Measurements from ENCODE around the gene GRAMD4.
"Not testable (repeated sequence)": the region's sequence is repeated elsewhere in the genome, so short reads cannot be mapped to it uniquely, and the experiment has no call there.

GRAMD4 gene

GRCh38 chr22:46621243-46621930, 1.2 kb downstream of the GRAMD4 start:
- DNase-seq, result not testable (repeated sequence)

DNA sequence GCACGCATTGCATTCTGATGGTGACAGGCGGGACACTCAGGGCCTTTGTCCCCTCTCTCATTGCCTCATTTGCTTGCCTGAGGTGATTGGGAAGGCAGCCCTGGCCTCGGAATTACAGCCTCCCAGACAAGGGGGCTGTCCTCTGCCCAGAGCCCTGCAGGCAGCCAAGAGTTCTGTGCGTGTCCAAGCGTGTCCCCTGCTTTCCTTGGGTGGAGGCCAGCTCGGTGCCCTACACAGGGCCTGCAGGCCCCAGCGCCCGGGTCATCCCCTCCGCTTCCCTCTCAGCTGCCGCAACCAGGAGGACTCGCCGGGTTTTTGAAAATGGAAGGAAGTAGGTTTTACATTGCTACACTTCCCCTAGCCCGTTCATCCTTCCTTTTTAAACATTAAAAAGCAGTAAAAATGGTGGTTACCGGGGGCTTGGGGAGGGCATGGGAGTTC, 1.9 kb downstream of the GRAMD4 start:
- no peak for DNase-seq

DNA sequence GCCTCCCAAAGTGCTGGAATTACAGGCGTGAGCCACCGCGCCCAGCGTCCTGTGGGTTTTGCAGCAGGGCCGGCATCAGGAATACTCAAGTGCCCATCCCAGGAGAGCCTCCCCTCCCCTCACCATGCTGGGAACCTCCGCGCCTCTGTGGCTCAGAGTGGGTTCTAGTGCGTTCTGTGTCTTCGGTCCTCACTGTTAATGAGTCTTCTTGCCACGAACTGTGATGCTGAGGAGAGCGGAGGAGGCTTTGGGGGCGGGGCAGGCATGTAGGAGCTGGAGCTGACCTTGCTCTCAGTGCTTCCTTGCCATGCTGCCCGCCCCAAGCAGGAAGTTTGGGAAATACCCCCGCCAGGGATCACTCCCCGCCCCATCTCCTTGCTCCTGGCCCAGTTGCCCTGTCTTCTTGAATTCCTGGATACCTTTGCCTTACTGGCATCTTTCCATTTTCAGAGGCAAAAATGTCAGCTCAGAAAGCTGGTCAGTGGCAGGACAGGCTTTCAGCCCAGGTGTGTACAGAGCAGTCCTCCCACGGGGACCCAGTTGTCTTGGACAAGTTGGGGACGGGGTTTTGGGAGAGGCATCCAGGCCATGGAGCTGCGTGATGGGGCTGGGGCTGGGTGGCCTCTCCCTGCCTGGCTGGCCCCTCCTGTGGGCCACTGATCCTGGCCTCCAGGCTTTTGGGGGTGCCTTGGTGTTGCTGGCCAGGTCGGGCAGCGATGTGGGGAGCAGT, 5.1 kb downstream of the GRAMD4 start:
- DNase-seq, result no peak

DNA sequence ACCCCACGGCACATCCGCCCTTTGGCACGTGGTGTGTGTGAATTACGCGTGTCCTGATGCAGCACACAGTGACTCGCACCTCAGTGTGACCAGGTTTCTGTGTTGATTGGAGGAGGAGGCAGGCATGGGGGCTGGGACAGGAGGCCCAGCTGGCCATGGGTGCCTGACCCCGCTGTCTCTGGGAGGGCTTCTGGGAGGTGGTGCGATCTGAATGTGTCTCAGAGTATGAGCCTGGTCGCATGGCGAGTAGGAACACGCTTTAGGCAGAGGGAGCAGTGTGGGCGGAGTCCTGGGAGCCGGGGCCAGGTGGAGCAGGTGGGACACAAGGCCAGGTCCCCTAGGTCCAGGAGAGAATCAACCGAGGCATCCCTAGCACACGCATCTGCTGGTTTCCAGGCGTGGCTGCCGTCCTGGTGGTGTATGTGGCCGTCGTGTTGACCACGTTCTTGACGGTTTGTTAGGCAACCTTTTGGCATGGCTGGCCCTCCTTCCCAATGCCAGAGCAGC, 5.7 kb downstream of the GRAMD4 start:
- DNase-seq, result no peak

DNA sequence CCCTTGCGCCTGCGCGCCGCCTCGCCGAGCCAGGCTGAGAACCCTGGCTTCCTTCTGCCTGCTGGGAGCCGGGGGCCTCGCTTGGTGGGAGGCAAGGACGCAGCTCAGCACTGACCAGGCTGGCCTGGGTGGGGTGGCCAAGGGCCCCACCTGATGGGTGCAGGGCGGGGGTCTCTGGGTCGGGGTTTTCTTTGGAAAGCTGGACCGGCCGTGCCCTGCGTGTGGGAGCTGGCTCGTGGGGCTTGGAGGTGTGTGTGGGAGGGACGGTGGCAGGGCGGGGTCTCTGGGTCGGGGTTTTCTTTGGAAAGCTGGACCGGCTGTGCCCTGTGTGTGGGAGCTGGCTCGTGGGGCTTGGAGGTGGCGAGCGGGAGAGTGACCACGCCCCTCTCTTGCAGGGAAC, 6.2 kb downstream of the GRAMD4 start:
- DNase-seq, result no peak

DNA sequence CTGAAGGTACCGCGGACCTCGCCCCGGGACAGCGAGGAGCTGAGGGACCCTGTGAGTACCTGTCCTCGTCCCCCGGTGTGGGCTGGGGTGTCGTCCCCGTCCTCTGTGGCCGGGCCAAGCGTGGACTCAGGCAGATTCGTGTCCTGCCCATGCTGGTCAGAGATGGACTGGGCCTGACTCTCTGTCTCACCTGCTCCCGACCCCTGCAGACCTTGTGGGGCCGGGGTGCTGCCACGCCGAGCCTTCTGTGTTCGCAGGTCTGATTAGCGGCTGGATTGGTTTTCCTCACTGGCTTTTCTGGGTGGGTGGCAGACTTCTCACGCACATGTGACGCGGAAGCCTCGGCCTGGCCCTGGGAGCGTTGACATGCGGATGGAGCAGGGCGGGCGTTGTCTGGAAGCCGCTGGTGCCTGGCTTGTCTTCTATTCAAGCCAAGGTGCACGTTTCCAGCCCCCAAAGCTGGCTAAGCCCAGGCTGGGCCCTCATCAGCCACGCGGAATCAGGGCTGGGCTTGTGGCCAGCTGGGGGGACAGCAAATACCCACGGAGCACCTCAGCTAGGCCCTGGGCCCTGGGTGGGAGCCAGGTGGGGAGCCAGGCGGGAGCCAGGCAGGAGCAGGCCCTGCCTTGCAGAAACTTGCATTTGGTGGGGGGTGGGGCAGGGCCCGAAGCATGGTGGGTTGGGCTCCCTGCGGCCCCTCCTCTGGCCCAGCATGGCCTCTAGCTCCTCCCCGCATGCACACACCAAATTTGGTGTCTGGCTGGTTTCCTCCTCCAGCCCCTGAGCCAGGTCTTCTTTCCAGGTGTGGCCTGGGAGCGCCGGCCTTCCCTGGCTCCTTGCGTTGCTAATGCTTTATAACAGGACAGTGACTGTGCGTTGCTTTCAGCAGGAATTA, 7.0 kb downstream of the GRAMD4 start:
- no peak for DNase-seq

GRCh38 chr22:46627806-46628482, 7.8 kb downstream of the GRAMD4 start:
- no peak for DNase-seq

- no peak for DNase-seq
Observed at GRCh38 chr22:46628756-46629155, 8.6 kb downstream of the GRAMD4 start.

DNA sequence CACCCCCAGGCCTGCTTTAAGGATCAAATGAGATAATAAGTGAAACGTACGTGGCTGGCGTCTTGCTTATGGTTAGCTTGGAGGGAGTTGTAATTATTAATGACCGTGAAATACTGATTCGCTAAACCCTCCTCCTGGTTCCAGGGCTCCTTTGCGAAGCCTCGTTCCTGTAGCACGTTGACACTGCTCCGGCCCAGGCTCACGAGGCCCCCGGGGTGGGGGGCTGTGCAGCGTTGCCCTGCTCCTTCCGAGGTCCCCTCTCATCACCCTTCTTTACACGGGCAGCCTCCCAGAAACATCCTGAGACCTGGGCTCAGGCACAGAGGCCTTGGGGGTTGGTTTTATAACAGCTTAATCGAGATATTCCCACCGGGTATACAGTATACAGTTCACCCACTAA, 9.1 kb downstream of the GRAMD4 start:
- DNase-seq, result no peak

- DNase-seq, result no peak
Observed at GRCh38 chr22:46631113-46631512, 10.9 kb downstream of the GRAMD4 start.

DNA sequence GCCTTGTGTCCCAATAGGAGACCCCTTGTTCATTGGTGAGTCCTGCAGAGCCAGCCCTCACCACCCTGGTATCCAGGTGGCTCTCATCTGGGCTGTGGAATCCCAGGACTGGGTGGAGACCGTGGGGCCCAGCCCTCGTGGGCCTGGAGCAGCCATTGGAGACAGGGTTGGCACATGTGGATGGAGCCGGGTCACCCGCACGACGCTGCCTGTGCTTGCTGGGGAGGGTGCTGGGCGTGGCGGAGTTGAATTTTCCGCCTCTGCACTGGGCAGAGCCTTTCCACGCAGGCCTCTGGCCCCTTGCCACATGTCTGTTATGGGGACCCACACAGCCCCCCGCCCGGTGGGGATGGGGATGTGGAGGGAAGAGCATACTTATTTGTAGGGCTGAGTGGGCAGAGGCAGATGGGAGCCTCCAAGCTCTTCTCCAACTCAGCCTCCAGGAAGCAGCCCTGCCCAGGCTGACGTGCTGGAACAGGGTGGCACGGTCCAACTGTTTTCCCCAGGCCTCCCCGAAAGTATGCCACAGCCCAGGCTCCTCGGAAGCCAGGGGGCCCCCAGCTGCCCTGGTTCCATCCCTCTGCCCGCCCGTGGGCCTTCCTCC, 12.6 kb downstream of the GRAMD4 start:
- no peak for DNase-seq

GRCh38 chr22:46633334-46633890, 13.2 kb downstream of the GRAMD4 start:
- no peak for DNase-seq

GRCh38 chr22:46634011-46634699, 14.0 kb downstream of the GRAMD4 start:
- no peak for DNase-seq

DNA sequence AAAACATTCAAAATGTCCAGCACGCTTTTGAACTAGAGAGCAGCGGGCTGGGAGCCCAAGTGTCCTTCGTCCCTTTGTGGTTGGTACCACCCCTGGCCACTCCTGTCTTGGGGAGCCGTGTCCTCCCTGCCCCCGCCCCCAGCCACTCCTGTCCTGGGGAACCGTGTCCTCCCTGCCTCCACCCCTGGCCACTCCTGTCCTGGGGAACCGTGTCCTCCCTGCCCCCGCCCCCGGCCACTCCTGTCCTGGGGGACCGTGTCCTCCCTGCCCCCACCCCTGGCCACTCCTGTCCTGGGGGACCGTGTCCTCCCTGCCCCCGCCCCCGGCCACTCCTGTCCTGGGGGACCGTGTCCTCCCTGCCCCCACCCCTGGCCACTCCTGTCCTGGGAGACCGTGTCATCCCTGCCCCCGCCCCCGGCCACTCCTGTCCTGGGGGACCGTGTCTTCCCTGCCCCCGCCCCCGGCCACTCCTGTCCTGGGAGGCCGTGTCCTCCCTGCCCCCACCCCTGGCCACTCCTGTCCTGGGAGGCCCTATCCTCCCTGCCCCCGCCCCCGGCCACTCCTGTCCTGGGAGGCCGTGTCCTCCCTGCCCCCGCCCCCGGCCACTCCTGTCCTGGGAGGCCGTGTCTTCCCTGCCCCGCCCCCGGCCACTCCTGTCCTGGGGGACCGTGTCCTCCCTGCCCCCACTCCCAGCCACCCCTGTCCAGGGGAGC, 14.9 kb downstream of the GRAMD4 start:
- DNase-seq, result not testable (repeated sequence)

- no peak for DNase-seq
Observed at GRCh38 chr22:46635756-46636155, 15.6 kb downstream of the GRAMD4 start.

DNA sequence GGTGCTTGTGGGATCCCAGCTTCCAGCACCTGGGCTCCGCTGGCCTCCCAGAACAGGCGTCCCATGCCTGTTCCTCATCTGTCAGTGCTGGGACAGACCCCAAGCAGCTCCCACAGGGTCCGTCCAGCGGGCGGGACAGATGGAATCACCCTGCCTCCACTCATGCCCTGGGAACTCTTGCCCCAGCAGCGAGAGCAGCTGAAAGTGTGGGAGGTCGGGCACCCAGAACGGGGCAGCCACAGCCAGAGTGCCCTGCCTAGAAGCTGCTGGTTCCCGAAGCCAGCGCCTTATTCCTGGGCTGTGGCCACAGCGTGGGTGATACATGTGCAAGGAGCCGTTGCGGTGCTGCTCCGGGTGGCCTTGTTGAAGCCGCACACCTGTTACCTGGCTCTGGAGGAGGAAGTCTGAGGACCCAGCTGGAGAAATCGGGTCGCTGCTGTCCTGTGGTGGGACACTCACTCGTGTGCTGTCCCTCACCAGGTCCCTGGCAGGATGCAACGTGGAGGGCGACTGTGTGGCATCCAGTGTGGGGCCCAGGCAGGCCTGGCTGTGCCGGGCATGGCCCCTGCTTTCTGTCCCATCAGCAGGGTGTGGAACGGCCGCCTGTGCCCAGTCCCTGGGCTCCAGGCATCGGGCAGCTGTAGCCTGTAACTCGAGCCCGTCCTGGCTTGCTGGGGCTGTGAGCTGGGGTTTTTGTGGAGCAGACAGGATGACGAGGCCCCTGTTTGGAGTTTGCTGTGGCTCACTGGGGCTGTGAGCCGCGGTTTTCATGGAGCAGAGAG, 16.2 kb downstream of the GRAMD4 start:
- DNase-seq, result no peak

DNA sequence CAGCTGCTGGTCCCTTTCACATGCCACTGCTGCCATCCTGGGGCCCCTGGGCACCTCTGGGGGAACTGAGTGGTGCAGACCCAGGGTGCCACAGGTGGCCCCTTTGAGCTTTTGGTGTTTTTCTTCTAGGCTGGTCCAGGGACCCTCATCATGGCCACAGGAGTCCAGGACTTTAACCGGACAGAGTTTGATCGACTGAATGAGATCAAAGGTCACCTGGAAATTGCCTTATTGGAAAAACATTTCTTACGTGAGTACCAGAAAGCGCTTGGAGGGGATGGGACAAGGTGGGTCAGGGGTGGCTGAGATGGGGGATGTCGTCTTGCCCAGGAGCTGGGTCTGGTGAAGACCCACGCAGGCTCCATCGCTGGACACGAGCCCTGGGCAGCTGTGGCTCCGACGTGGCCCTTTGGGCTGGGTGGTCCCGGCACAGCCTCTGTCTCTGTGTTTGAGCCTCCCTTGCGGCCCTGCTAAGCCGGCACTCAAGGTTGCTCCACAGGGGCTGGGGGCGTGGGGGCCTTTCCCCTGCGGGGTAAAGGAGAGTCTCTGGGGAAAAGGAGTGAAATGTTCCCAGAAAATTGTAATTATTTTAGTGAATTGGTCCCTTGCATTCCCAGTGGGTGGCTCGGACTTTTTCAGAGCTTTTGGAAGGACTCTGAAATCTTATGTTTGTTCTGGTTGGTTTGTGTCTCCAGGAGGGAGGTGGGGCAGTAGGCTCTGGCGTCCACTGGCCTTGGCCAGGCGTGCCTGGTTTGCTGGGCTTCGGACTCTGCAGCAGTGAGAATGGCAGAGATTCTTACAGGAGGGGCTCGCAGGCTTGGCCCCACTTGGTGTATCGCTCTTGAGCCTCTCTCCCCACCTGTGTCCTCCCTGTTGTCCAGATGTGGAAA, 17.8 kb downstream of the GRAMD4 start:
- no peak for DNase-seq

GRCh38 chr22:46638601-46639431, 18.6 kb downstream of the GRAMD4 start:
- peak; percentile 5 for DNase-seq

Measured in NCI-H345 (cell line).